Hippocampal formation (tissue), 2 donors: ENCODE results near the gene DUSP6.

Source experiments
- DNase-seq, 2 donors: peaks; one replicate each; lab custom pipeline; 2025; lab: John Stamatoyannopoulos, UW

Gene DUSP6

DNA sequence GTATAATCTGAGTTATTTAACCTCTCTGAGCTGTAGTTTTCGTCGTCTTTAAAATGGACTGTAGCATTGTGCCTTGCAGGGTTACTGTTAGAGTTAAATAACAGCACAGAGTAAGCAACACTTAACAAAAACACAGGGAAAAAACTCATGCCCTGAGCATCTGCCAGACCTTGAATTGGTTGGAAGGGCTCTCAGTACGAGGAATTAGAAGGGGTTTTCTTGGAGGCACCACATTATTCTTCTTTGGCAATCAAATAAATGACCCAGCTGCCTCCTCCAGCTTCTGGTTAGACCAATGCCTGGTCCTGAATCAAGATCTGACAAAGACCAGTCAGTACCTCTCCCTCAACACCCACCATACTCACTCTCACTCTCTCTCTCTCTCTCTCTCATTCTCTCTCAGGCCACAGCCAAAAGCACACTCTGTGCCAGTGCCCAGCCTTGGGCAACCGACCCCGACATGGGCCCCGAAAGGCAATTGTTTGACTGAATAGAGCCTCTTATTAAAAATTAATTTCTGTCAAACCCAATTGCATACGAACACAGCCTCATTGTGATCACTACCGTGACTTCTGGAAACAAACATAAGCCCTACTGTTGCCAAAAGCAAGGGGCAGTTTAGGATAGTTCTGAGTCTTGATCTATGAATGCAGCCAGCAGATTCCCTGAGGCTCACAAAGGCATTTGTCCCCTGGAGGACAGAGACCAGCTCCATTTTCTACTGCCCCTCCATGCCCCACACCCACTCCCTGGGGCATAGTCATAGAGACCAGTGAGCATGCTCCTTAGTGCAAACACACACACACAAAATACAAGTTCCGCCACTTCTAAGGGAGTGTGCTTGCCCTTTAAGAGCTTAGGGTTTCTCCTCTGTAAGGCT lies 23.9 kb downstream of the DUSP6 start:
- peak in 1 of 2 donors; percentile 58 for DNase-seq

DNA sequence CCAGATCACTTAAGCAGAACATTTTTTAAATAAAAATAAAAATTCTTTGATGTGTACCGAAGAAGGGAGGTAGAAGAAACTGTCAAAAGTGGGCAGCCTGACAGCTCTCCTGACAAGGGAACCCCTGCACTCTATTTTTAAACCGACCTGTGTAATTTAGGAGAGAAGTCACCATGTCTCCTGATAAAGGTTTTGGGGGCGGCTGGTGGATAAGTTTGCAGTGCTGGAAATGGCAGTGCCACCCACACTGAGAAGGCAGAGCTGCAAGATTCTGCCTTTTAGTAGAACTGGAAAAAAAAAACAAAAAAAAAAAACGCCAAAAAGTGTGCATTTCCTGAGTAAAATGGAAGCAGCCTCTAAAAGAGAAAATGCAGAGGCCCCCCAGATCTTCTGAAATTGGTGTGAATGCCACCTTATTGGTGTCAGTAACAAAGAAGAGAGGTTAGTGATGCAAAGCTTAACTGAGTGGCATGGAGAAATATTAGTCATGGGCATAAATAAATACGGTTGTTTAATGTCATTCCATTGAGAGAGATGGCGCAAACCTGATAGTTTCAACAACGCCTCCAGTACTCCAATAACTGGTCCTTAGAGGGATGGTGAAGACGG lies 24.7 kb downstream of the DUSP6 start:
- no peak for DNase-seq

DNA sequence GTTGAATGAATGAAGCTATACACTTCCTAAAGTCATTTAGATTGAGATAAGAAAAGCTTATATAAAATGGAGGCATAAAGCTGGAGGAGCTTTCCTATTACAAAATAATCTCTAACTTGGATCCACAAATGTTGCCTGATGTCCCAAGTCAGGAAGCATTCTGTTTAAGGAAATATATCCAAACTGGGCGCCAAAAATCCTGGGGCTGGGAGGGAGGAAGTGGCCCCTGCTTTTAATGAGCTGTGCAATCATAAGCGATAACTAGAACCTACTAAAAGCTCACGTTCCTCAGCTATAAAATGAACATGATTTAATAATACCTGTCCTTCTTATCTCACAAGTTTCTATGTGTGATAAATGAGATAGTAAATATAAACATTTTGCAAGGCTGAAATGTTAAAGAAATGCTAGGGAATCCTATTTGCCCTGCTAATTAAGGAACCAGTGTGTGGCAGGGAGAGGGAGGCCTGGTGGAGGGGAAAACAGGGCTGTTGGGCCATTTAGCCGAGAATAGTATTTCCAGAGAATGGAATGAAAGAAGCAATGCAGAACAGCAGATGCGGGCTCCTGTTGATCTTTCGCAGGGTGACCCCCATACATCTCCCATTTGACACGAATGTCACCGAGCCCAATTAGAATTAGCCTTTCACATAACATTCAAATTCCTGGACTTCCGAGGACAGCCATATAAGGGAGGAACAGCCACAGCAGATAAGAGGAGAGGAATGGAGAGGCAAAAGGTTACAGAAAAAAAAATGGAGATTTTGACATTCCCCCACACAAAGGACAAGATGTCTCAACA lies 25.9 kb downstream of the DUSP6 start:
- DNase-seq: no peak

DNA sequence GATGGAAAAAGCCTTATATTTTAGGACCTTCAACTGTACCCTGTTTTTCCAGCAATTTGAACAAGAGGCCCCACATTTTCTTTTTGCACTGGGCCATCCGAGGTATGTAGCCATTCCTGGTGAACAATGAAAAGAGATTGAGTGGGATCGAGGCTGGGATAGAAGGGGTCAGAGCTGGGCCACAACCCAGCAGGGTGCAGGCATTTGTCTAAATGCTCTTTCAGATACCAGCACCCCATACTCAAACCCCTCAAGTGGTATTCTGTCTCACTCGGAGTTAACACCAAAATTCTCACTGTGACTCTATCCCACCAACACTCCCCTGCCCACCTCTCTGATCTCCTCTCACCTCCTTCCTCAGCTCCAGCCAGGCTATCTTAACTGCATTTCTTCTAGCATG lies 26.8 kb downstream of the DUSP6 start:
- no peak for DNase-seq

DNA sequence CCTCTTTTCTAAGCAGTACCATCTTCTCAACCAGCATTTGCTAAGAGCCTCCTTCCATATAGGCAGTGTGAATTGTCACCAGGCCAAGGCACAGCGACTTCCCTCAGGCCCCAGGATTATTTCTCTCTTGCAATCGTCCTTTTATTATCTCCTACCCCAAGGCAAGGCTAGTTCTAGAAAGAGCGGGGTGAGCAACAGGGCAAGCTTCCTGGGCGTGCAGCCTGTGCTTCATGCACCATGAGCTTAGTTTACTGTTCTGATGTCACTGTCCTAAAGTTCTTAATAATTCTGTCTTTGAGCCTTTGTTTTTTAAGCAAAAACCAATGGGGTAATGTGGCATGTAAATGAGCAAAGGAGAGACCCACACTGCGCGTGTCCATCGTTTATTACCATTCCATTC lies 27.9 kb downstream of the DUSP6 start:
- no peak for DNase-seq

DNA sequence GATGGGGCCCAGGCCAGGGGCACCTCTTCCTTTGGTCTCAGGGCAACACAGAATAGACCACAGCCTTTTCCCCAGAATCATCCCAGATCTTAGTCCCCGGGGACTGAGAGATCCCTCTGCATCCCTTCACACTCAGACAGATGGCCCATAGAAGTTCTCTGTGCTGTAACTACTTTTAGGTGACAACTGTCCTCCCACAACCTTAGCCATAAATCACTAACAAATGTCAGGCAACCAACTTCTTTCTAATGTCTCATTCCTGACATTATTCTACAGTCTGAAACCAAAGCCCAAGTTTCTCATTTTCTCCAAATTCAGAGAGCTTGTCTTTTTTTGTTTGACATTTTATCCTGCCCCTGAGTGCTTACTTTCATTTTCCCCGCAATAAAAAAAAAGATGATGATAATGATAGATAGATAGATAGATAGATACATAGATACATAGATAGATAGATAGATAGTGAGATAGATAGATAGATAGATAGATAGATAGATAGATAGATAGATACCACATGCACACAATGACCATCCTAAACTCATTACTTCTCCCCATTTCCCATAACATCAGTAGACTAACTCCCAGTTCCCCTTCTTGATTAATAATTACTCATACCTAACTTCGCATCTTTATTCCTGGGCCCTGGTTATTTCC lies 28.6 kb downstream of the DUSP6 start:
- no peak for DNase-seq

DNA sequence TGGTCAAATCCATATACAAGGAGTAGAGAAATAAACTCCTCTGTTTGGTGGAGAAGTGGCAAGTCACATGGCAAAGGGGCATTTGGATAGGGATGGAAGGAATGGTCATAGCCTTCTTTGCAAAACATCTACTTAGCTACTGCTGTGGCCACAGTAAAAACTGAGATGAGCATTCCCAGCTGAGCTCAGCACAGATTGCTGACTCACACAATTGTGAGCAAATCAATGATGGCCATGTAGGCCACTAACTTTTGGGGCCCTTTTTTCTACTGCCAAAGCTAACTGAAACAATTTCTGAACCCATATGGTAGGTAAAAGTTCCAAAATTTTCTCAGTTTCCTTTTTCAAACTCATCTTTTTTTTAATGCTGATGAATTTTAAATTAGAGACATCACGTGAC lies 31.6 kb downstream of the DUSP6 start:
- no peak for DNase-seq

DNA sequence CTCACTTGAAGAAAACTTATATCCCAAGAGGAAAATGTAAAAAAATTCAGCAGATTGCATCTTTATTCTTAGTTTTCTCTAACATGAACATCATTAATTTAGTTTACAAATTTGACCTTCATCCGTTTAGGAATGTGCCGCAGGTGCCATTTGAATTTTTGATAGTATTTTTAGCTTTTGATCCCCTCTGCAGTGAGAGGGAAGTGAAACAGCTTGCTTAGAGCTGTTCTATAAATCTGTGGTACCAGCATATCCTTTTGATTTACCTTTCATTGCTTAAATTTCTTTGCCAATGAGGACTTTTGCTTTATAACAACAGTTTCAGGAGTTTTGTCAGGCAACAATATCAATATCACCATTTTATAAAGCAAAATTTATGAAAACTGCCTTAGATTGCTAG lies 32.7 kb downstream of the DUSP6 start:
- no peak for DNase-seq

DNA sequence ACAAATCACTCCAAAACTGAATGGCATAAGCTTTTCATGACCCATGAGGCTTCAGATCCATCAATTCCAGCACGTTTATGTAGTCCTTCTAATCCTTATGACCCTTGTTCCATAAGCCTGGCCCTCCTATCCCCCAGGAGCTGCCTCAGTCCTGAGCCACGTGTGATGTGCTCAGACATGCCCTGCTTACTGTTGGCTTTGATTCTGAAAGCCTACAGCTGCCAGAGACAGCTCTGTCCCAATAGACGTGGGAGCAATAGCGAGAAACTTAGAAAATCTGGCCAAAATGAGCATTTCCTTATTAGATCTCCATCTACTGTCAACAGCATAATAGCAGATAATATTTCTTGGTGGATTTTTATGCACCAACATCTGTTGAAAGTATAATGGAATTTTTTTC lies 33.2 kb downstream of the DUSP6 start:
- no peak for DNase-seq

DNA sequence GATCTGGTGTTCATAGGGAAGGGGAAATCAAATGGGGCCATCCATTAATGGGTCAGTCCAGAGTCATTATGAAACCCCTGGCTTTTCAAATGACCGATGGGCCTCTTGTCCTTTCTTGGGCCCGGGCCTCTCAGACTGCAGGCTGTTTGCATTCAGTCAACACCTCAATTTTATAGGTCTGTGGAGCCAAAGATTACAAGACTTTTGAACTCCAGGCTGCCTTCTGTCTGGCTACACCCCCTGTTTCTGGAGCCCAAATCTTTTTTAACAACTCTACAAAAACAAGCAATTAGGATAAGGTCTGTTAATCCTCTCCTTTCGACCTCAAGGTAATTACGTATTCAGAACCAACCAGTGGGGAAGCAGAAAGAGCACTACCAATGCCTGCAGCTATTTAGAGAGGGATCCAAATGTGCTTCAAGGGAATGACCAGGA lies 35.6 kb downstream of the DUSP6 start:
- DNase-seq: no peak

DNA sequence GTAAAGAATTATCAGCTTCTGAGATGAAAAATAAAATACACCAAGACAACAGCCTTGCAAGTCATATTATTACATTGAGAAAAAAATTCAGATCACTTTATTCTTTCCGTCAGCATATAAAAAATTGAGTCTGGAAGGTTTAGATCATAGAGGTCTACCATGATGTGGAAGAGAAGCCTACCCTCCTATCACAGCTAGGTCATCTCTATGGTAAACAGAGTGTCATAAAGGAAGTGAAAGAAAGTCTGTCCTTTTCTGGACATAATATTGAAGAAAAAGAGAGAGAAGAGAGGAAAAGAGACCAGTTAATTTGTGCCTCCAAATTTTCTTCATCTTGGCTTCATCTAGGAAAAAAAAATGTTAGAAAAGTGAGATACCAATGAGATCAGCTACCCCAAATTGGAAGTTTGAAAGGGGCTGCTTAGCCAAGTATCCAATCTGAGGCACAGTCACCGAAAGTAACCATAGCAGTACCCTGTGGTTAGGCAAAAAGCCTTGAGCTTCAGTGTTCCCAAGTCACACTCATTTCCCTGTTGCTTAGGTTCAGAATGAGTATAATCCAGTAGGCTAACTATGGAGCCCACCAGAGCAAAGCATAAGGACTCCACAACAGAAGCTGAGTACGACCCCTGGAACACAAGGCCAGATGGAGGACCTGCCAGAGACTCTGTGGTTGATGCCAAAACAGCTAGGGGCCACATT lies 38.1 kb downstream of the DUSP6 start:
- no peak for DNase-seq

DNA sequence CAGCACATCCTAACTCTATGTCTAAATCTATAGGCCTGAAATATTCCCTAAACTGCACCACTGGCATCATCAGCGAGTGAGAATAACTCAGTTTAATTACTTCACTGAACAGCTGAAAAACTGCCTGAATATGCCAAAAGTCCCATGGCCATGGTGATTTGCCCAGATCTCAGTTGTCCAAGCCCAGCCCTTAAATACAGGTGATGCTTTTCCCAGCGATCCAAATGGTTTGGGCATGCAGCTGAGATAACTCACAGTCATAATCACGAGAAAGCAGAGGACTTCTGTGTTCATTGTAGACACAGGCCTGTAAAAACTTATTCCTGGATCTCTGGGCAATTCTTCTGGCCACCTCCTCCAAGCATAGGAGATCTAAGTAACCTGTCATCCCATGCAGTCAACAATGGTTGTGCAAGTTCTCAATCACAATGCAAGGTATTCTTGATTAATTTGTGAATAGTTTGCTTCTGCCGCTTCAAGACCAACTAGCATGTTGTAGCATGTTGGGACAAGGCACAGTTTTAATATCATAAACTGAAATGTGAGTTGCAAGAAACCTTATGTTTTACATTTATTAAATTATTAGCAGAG lies 40.5 kb downstream of the DUSP6 start:
- DNase-seq: no peak

DNA sequence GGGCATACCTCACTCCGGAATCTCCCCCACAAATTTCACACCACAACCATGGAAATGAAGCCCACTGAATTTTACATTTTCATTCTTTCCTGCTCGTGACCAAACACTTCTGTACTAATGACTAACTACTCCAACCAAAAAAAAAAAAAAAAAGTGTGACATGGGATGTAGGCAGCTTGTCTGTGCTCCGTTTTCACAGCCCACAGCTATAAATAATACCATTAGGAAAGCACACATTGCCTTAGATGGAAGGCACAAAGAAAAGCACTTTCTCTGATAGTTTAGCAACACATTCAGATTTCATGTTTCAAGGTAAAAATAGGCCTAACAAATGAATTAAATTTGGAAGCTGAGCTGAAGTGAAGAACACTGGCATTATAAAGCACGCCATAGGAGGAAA lies 42.5 kb downstream of the DUSP6 start:
- no peak for DNase-seq

DNA sequence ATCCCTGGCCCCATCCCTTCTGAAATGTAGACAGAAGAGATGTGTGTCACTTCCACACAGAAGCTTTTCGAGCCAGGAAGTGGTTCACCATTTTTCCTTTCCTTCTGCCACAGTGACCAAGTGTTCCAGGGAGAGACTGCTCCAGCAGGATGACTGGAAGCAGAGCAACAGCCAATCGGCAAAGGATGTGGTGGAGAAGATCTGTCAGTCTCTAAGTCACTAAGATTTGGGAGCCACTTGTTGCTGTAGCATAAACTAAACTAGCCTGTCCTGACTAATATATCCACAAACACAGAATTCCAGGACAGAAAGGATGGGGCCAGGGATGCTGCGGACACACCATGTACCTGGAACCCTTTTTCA lies 42.9 kb downstream of the DUSP6 start:
- DNase-seq: no peak

DNA sequence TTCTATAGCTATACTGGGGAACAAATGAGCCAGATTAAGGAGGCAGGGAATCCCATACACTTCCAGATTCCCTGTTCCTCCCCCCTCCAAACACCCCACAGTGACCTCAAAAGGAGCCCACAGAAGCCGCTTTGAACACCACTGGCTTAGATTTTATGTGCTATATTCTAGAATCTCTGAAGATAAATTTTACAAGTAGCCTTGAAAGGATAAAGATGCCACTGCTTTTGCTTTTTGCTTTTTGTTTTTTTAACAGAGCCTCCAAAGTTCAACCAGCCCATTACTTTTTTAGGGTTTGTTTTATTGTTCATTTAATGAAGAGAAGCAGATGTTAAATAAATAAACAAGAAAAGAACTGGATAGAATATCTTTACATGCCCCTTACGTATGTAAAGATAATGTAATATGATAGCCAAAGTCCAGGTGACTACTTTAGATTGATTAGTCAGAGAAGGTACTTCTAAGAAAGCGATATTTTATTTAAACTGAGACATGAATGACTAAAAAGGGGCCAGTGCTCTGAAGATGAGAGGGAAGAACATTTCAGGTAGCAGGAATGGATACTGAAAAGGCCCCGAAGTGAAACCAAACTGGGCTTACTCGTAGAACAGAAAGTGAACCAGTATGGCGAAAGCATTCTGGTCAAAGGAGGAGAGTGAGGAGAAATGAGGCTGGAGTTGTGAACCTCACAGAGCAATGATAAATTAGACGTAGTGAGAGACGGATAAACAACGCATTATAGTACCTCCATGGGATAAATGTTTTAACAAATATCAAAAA lies 44.6 kb downstream of the DUSP6 start:
- DNase-seq: no peak

DNA sequence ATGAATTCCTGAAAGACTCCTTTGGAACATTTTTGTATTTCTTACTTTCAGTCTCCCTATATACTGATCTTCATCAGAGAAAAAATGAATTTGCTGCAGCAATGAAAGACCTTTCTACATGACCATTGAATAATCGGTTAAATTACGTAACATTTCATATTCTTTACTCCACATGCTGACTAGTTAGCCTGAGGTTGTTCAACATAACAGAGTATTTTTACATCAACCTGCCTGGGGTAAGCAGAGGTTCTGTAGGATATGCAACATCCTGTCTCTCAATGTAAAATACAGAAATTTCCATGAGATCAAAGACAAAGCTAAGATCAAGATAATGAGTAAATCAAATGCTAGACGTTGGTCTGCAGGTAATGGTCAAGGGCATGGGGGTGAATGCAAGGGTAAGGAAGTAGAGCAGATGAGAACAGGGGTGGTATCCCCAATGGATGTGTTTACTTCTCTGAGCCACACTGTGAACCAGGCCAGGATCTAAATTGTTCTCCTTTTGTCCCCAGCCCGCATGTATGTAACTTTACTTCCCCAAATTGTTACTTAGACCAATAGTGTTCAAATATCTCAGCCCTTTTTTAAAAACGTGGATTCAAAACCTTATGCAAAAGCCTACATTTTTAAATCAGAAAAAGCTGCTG lies 45.4 kb downstream of the DUSP6 start:
- DNase-seq: no peak

DNA sequence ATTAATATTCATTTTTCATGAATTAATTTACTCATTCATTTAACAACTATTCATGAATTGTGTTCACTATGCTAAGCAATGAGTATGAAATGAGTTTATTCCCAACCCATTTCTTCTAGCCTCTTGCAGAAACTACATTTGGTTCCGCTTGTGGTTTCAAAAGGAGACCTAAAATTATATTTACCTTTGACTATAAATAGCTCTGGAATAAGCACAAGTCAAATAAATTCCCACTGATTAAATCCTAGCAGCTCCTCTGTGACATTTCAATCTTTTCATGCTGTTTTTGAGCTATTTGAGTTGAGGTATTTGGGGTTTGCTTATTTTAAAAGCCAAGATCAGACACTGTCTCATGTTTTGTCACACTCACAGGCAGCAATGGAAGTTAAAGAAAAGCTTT lies 46.9 kb downstream of the DUSP6 start:
- no peak for DNase-seq

DNA sequence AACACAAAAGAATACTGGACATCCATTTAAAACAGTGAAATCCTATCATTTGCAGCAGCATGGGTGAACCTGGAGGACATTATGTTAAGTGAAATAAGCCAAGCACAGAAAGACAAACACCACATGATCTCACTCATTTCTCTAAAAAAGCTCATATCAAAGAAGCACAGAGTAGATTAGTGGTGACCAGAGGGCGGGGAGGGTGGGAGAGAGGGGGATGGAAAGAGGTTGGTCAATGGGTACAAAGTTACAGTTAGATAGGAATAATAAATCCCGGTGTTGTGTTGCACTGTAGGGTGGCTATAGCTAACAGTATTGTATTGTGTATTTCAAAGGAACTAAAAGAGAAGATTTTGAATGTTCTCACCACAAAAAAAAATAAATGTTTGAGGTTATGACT lies 52.4 kb downstream of the DUSP6 start:
- DNase-seq: no peak

DNA sequence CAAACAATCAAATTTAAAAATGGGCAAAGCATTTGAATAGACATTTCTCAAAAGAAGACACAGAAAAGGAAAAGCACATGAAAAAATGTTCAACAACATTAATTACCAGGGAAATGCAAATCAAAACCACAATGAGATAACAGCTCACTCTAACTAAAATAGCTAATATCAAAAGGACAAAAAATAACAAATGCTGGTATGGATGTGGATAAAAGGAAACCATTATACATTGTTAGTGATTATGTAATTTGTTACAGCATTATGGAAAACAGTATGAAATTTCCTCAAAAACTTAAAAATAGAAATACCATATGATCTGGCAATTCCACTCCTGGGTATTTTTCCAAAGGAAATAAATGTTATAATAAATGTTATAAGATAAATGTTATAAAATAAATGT lies 52.9 kb downstream of the DUSP6 start:
- DNase-seq: no peak
